Hepatic stellate cell (primary cell): ENCODE data around the gene UBE2I.
"Not testable (repeated sequence)": the region's sequence is repeated elsewhere in the genome, so short reads cannot be mapped to it uniquely, and the experiment has no call there.

Source experiments
- DNase-seq: peaks from one replicate; pipeline ENCODE4 v3.0.0; 2011; ENCODE audit warnings: low spot score

UBE2I gene

DNA sequence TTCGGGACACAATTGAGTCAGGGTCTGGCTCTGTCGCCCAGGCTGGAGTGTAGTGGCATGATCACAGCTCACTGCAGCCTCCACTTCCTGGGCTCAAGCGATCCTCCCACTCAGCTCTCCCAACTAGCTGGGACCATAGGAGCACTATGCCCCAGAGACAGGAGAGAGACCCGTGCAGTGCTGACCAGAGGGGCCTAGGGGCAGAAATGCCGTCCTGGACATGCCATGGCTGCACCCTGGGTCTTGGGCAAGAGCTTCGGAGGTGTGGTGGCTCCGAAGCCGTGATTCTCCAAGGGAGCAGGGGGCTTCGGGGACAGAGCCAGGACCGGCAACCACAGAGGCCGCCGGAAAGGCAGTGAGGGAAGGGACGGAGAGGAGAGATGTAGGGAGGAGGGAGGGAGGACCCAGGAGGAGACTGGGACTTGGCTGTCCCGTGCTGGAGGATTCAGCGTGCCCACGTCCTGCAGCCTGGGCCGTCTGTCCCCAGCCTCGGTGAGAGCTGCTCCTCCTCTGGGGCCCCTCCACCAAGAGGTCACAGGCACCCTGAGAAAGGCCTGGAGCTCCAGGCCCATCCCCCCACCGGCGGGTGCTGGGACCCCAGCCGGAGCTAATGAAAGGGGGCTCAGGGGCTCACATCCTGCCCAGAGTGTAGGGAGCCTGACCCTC, 31.7 kb upstream of the UBE2I start:
- DNase-seq, result no peak

GRCh38 chr16:1278477-1278876, 31.0 kb upstream of the UBE2I start:
- no peak for DNase-seq

DNA sequence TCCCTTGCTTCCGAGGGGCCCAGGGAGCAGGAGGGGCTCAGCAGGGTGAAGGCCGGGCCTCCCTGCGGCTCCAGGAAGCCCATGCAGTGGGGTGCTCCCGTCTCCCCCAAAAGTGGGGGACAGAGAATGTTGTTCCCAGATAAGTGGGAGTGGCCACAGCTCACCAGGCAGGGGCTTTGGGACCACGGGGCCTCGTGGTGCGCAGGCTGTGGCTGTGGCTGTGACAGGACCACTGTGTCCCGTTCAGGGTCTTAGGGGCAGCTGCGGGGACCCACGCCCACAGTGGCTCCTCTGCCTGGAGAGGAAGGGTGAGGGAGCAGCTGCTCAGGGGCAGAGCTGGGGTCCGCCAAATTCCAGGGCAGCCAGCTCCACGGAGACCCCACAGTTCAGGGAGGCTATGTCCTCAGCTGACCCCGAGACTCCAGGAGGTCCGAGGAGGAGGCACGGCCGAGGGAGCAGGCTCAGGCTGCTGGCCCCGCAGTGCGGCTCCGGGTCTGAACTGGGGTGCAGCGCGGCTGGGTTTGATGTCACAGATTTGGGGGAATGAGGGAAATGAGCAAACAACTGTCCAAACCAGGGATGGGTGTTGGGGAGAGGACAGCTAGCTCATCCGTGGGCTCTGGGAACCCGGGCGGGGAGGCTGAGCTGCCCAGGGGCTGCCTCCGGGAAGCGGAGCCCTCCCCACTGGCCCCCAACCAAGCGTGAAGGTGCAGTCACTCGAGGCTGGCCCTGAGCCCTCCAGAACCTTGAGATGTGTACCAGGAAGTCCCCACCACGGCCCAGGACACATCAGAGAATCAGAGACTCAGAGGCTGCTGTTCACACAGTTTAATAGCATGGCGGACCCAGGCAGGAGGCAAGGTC, 30.1 kb upstream of the UBE2I start:
- no peak for DNase-seq

- DNase-seq, result no peak
These were observed 29.4 kb upstream of the UBE2I start for GRCh38 chr16:1279945-1280589.

DNA sequence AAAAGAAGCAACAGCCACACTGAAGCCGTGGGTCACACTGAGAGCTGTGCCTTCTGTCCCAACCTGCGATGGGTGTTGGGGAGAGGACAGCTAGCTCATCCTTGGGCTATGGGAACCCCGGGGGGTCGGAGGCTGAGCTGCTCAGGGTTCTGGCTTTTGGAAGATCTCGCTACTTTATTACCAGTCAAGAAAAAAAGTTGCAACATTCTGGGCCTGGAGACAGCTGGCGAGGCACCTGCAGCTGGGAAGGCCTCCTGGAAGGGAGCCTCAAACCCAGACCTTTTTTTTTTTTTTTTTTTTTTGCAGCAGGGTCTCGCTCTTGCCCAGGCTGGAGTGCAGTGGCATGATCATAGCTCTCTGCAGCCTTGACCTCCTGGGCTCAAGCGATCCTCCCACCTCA, 28.7 kb upstream of the UBE2I start:
- DNase-seq, result no peak

DNA sequence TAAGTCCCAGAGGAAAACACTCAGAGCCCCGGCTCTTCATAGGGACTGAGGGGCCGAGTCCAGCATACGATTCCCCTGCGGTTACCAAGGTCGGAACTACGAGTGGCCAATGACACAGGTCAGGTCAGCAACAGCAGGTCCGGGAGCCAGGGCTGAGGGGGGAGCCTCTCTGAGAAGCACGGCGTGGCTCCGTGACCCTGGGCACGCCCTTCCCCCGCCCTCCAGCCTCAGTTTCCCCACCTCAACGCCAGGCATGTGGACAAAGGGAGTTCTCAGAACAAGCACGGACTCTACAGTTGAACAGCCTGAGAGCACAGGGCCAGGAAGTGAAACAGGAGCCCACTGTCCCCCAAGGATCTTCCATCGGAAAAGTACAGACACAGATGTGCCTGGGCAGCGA, 27.9 kb upstream of the UBE2I start:
- DNase-seq, result no peak

DNA sequence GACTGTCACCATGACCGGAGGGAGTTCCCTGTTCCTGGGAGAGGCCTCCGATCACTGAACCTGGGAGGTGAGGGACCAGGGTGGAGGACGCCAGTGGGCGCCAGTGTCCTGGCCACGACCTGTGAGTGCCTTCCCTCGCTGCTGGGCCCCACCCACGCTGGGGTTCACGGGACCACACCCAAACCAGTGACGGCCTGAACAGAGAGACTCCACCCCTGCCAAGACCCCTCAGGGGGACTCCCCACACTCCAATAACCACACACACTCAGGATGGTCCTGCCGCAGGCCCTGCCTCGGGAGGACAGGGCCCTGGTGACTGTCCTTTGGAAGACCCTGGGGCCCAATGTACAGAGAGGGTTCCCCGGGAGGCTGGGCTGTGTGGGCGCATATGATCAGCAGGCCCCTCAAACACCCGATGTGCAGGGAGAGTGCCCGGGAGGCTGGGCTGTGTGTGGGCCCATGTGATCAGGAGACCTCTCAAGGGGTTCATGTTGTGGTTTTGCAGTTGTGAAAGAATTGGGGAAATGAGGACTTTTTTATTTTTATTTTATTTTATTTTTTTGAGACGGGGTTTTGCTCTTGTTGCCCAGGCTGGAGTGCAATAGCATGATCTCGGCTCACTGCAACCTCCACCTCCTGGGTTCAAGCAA, 27.0 kb upstream of the UBE2I start:
- no peak for DNase-seq

DNA sequence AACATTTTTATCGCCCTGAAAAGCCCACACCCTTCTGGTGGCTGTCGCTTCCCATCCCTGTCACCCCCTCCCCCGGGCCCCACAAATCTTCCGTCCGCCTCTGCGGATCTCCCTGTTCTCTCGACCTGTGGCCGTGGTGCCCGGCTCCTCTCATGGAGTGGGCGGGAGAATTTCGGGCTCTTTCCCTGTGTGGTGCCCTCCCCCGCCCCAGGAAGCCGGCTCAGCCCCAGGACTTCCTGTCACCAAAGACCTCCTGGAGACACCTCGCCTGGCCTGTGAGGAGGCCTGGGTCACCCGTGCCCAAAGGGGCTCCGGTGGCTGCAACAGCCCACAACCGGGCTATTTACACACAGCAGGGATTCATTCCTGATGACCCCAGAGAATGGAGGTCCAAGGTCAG, 26.1 kb upstream of the UBE2I start:
- DNase-seq, result no peak

- no peak for DNase-seq
These were observed 25.3 kb upstream of the UBE2I start for GRCh38 chr16:1283996-1284616.

DNA sequence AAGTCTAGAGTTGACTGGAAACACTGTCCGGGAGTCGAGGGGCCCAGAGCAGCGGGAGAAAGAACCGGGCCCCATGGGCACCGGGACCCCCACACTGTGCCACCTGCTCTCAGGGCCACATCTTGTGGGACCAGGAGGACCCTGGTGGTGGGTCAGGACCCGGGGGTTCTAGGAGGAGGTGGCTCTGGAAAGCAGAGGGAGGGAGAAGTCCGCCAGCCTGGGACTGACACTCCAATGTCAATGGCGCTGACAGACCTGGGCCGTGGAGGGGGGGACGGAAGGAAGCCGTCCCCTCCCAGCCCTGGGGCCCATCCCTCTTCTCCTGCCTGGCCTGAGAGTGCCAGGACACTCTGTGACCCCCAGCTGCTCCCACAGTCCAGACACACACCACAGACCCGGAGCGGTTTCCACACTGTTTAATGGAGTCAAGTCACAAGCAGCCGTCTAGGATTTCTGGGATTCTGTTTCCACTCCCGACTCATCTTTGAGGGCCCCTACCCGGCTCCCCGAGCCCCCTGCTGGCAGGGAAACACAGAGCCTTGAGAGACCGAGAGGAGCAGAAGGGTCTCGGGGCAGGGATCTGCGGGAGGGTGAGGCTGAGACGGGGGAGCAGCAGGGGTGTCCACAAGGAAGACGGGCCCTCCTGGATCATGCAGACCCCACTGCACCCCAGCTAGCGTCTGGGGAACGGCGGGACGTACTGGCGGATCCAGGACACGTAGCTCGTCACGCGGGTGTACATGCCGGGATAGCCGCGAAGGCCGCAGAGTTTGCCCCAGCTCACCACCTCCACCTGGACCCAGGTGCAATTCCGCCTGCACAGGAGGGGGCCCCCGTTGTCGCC, 23.5 kb upstream of the UBE2I start:
- DNase-seq, result no peak

DNA sequence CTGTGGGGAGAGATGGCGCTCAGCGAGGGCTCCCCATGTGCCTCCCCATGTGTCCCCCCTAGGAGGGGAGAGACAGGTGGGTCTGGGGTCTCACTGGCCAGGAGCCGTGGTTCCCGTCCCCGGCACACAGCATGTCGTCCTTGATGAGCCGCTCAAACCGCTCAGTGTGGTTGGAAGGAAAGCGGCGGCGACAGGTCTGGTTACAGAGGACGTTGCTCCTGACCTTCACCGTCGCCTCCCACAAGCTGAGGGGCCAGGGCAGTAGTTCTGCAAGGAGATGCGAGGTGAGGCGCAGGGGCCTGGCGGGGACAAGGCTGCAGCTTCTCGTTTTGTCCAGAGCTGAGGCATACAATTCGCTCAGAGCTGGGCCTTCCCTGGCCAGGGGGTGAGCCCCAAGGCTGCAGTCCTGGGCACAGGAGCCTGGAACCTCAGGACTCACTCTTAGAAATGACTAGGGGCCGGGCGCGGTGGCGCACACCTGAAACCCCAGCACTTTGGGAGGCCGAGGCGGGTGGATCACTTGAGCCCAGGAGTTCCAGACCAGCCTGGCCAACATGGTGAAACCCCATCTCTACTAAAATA, 22.8 kb upstream of the UBE2I start:
- DNase-seq, result no peak

- DNase-seq, result no peak
These were observed 21.3 kb upstream of the UBE2I start for GRCh38 chr16:1287982-1288670.

- no peak for DNase-seq
These were observed 20.5 kb upstream of the UBE2I start for GRCh38 chr16:1288813-1289476.

GRCh38 chr16:1289477-1289866, 20.0 kb upstream of the UBE2I start:
- no peak for DNase-seq

GRCh38 chr16:1290063-1290501, 19.4 kb upstream of the UBE2I start:
- DNase-seq, result no peak

DNA sequence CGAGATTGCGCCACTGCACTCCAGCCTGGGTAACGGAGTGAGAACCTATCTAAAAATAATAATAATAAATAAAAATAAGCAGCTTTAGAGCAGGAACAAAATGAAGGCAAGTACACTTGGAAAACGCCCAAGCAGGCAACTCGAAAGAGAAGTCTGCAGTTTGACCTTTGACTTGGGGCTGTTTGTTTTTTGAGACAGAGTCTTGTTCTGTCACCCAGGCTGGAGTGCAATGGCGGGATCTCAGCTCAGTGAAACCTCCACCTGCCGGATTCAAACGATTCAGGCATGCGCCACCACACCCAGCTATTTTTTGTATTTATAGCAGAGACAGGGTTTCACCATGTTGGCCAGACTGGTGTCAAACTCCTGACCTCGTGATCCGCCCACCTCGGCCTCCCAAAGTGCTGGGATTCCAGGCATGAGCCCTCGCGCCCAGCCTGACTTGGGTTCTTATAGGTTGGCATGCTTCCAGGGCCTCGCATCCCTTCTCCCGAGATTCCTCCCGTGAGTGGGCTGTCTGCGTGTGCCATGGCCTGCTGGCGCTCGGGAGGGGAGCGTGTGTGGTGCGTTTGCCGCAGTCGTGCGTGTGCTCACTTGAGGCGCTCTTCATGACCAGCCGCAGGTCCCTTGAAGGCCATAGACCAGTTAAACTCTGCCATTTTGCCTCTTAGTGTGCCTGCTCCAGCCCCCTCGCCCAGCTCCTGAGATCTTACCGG, 18.4 kb upstream of the UBE2I start:
- no peak for DNase-seq

DNA sequence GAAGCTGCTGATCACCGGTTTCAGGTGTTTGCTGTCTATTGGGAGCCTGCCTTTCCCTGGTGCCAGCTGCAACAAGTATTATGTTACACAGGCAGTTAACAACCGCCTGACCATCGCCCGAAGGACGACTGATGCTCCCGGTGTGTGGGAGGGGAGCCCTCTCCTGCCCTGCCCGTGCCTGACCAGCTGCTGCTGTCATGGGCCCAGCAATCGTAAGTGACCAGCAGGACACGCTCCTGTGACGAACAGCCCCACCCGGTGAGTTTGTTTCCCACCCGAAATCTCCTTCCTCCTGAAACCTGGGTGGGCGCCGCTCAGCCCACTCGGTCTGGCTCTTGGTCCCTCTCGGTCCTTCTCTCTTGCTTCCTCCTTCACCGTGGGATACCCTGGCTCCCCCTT, 17.9 kb upstream of the UBE2I start:
- DNase-seq, result no peak

DNA sequence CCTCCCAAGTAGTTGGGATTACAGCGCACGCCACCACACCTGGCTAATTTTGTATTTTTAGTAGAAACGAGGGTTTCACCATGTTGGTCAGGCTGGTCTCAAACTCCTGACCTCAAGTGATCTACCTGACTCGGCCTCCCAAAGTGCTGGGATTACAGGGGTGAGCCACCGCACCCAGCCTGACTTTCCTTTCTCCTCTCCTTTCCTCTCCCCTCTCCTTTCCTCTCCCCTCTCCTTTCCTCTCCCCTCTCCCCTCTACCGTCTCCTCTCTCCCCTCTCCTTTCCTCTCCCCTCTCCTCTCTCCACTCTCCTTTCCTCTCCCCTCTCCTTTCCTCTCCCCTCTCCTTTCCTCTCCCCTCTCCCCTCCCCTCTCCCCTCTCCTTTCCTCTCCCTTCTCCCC, 17.2 kb upstream of the UBE2I start:
- not testable (repeated sequence) for DNase-seq

GRCh38 chr16:1292808-1293207, 16.6 kb upstream of the UBE2I start:
- DNase-seq, result not testable (repeated sequence)
